Measurements from ENCODE around the gene KCNG2. TPM values are rescaled to one million over a fixed set of nuclear protein-coding genes. Genes with fewer than 3 reads are reported as not detected.

KCNG2 gene
- total RNA-seq, 1 donor from 2014 or later = not detected

- Mint-ChIP-seq H3K27me3 (ENCODE audit: unreplicated experiment) (peaks cover 9% of the 10 kb centered on the region), H3K4me3 (ENCODE audit: unreplicated experiment) (no peak overlapping the region), H3K27ac (ENCODE audit: unreplicated experiment) (no peak overlapping the region), H3K9me3 (ENCODE audit: unreplicated experiment) (no peaks in the 10 kb centered on the region), H3K36me3 (ENCODE audit: unreplicated experiment) (no peaks in the 10 kb centered on the region), H3K4me1 (ENCODE audit: unreplicated experiment) (no peaks in the 10 kb centered on the region)
- no peak for TF ChIP-seq CTCF (IDR thresholded peaks at IDR 0.05)
- DNase-seq (ENCODE audit: extremely low spot score, unreplicated experiment) = no peak
These were observed 22.1 kb upstream of the KCNG2 start for GRCh38 chr18:79775441-79776221.

DNA sequence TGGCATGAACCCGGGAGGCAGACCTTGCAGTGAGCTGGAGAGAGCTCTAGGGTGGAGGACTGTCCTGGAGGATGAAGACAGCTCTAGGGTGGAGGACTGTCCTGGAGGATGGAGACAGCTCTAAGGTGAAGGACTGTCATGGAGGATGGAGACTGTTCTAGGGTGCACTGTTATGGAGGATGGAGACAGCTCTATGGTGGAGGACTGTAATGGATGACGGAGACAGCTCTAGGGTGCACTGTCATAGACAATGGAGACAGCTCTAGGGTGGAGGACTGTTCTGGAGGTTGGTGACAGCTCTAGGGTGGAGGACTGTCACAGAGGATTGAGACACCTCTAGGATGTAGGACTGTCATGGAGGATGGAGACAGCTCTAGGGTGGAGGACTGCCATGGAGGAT, 21.1 kb upstream of the KCNG2 start:
- DNase-seq (ENCODE audit: extremely low spot score, unreplicated experiment) = no peak
- H3K4me3 Mint-ChIP-seq (ENCODE audit: unreplicated experiment) = no peak overlapping the region

DNA sequence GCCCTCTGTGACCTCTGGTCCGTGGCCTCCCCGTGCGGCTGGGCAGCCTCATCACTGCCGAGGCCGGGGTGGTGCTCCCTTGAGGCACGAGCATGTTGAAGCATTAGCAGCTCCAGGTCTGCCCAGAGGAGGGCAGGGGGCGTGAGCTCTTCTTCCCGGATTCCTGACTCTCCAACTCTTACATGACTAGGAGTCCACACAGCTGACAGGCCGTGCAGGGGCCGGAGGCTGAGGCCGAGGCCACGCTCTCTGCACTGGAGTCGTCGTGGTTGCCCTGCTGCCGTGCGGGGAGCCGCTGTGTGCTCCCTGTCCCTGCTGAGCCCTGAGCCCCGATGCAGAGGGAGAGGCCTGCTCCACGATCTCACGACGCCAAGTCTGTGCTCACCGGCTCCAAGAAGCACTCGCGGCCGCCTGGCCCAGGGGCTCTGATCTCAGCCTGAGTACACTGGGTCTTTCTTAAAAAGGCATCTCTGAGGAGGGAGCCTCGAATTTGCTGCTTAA, 19.4 kb upstream of the KCNG2 start:
- DNase-seq (ENCODE audit: extremely low spot score, unreplicated experiment) = no peak
- Mint-ChIP-seq H3K9me3 (ENCODE audit: unreplicated experiment) (no peaks in the 10 kb centered on the region), H3K27me3 (ENCODE audit: unreplicated experiment) (peaks cover 9% of the 10 kb centered on the region), H3K4me1 (ENCODE audit: unreplicated experiment) (no peaks in the 10 kb centered on the region), H3K36me3 (ENCODE audit: unreplicated experiment) (no peaks in the 10 kb centered on the region), H3K27ac (ENCODE audit: unreplicated experiment) (no peak overlapping the region), H3K4me3 (ENCODE audit: unreplicated experiment) (no peak overlapping the region)
- no peak for TF ChIP-seq CTCF (IDR thresholded peaks at IDR 0.05)

More for the DNA sequence above, 21.1 kb upstream of the KCNG2 start:
- Mint-ChIP-seq H3K9me3 (ENCODE audit: unreplicated experiment) (no peaks in the 10 kb centered on the region), H3K27me3 (ENCODE audit: unreplicated experiment) (peaks cover 9% of the 10 kb centered on the region), H3K4me1 (ENCODE audit: unreplicated experiment) (no peaks in the 10 kb centered on the region), H3K27ac (ENCODE audit: unreplicated experiment) (no peak overlapping the region), H3K36me3 (ENCODE audit: unreplicated experiment) (no peaks in the 10 kb centered on the region)
- no peak for TF ChIP-seq CTCF (IDR thresholded peaks at IDR 0.05)

- no peak for DNase-seq (ENCODE audit: extremely low spot score, unreplicated experiment)
- peaks cover 9% of the 10 kb centered on the region for H3K27me3 Mint-ChIP-seq (ENCODE audit: unreplicated experiment)
- no peak overlapping the region for H3K27ac Mint-ChIP-seq (ENCODE audit: unreplicated experiment)
- H3K36me3 Mint-ChIP-seq (ENCODE audit: unreplicated experiment) = no peaks in the 10 kb centered on the region
- no peak for TF ChIP-seq CTCF (IDR thresholded peaks at IDR 0.05)
- H3K4me1 Mint-ChIP-seq (ENCODE audit: unreplicated experiment) = no peaks in the 10 kb centered on the region
- H3K4me3 Mint-ChIP-seq (ENCODE audit: unreplicated experiment) = no peak overlapping the region
- H3K9me3 Mint-ChIP-seq (ENCODE audit: unreplicated experiment) = no peaks in the 10 kb centered on the region
These were observed 18.6 kb upstream of the KCNG2 start for GRCh38 chr18:79779021-79779699.

GRCh38 chr18:79779700-79780190, 18.0 kb upstream of the KCNG2 start:
- H3K27me3 Mint-ChIP-seq (ENCODE audit: unreplicated experiment) = peaks cover 10% of the 10 kb centered on the region
- no peaks in the 10 kb centered on the region for H3K4me1 Mint-ChIP-seq (ENCODE audit: unreplicated experiment)
- DNase-seq (ENCODE audit: extremely low spot score, unreplicated experiment) = no peak
- no peaks in the 10 kb centered on the region for H3K36me3 Mint-ChIP-seq (ENCODE audit: unreplicated experiment)
- H3K9me3 Mint-ChIP-seq (ENCODE audit: unreplicated experiment) = no peaks in the 10 kb centered on the region
- H3K27ac Mint-ChIP-seq (ENCODE audit: unreplicated experiment) = no peak overlapping the region
- no peak for TF ChIP-seq CTCF (IDR thresholded peaks at IDR 0.05)
- no peak overlapping the region for H3K4me3 Mint-ChIP-seq (ENCODE audit: unreplicated experiment)
